AML-193 (cell line): Measurements from ENCODE around the gene SMPDL3A.

Source experiments
- DNase-seq, 2 experiments: peaks; one replicate each; lab custom pipeline; 2025; lab: John Stamatoyannopoulos, UW

Gene SMPDL3A

DNA sequence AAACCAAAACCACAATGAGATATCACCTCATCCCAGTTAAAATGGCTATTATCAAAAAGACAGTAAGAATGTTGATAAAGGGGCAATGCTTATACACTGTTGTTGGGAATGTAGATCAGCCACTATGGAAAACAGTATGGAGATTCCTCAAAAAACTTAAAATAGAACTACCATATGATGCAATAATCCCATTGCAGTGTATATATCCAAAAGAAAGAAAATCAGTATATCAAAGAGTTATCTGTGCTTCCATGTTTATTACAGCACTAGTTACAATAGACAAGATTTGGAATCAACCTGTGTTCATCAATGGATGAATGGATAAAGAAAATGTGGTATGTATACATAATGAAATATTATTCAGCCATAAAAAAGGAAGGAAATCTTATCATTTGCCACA is 13.1 kb upstream of the SMPDL3A start:
- no peak for DNase-seq

DNA sequence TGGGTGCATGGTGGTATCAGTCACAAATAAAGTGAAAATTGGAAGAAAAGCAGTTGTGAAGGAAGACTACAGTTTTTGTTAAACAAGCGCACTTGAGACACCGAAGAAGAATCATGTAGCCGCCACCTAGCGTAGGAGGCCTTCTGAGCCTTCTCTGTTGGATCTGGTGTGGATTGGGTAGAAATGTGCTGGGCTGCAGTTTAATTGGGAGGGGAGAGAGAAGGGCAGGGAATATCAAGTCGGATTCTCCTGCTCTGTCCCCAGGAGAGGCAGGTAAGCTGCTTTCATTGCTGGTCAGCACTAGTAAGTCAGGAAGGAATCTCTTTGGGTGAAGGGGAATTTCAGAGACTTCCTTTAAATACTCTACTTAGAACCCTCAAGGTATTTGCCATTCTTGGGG is 10.8 kb upstream of the SMPDL3A start:
- DNase-seq = no peak

DNA sequence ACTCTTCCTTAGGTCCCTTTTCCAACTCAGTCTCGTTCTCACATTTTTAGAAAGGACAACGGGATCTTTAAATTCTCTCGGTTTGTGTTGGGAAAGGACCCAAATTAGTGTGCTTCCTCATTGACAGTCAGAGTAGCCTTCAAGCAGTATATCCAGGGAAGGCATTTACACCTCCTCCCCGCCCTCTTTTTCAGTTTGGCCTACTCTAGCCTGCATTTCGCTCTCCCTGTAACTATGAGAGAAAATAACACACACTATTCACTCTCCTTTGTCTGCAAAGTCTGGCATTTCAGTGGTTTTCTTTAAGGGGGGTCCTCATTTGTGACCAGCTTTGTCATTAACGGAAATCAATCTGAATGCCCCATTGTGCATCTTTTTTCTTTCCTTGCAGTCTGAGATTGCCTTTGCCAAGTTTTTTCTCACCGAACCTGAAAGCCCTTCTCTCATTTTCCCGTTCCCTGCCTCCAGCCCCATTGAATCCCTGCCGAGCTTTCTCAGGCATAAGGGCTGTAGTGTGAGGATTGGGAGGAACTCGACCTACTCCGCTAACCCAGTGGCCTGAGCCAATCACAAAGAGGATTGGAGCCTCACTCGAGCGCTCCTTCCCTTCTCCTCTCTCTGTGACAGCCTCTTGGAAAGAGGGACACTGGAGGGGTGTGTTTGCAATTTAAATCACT is 9.9 kb upstream of the SMPDL3A start:
- no peak for DNase-seq

DNA sequence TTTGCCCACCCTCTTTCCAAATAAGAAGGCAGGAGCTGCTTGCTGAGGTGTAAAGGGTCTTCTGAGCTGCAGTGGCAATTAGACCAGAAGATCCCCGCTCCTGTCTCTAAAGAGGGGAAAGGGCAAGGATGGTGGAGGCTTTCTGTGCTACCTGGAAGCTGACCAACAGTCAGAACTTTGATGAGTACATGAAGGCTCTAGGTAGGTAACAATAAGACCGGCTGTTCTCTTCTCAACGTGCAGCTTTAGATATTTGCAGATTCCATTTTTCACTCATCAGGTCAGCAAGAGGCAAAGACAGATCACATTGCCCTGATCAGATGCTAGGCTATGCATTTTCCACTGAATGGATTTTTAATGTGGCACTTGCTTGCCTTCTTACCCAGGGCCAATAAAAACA is 9.4 kb upstream of the SMPDL3A start, which contains the start of gene FABP7:
TSS of gene FABP7 (plus strand) at position 50 of the 400 bp plus-strand sequence. CDS start at position 129, 79 bp downstream.
- no peak for DNase-seq

DNA sequence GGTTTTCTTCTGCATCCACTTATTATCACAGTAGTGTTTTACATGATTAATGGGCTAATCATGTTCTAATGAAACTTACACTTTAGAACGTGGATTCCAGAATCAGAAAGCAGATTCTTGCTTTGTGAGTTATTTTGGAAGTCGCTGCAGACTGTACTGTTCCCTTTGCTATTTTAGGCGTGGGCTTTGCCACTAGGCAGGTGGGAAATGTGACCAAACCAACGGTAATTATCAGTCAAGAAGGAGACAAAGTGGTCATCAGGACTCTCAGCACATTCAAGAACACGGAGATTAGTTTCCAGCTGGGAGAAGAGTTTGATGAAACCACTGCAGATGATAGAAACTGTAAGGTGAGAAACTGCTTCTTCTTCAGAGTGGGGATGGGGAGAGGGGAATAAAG is 8.9 kb upstream of the SMPDL3A start:
- DNase-seq = no peak

DNA sequence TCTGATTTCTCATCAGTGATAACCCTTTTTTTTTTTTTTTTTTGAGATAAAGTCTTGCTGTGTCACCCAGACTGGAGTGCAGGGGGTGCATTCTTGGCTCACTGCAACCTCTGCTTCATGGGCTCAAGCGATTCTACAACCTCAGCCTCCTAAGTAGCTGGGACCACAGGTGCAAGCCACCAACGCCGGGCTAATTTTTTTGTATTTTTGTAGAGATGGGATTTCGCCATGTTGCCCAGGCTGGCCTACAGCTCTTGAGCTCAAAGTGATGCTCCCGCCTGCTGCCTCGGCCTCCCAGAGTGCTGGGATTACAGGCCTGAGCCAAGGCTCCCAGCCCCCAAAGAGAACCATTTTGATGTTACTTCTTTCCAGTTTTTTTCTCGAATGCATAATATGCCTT is 7.3 kb upstream of the SMPDL3A start:
- DNase-seq = no peak

DNA sequence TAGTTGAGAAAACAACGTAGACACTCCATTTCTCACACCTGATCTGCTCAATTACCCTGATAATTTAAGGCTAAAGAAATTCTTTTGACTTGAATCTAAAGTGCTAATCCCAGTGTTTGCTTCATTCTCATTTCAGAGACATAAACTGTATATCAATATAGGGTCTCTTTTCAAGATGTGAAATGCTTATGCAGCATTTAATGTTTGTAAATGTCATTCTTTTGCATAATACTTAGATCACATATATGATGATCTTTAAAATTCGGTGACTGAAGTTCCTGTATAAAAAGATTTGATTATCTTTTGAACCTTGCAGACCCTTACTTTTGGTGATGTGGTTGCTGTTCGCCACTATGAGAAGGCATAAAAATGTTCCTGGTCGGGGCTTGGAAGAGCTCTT is 5.7 kb upstream of the SMPDL3A start:
- no peak for DNase-seq

DNA sequence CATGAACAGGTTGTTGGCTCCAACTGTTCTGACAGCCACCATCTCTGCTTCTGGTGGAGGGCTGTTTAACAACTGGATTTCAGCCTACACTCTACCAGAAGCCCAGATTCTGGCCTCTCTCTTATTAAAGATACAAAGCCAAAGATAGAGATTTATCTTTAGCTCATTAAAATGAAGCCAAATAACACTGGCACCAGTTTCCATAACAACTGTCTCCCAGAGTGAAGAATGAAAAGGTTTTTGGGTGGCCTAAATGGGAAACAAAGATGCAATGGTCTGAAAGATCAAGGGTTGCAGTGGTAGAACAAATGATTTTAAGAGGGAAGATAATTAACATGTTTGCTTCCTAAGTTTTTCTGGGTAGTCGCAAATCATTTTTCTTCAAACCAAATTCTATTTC is 3.2 kb upstream of the SMPDL3A start:
- DNase-seq = no peak

DNA sequence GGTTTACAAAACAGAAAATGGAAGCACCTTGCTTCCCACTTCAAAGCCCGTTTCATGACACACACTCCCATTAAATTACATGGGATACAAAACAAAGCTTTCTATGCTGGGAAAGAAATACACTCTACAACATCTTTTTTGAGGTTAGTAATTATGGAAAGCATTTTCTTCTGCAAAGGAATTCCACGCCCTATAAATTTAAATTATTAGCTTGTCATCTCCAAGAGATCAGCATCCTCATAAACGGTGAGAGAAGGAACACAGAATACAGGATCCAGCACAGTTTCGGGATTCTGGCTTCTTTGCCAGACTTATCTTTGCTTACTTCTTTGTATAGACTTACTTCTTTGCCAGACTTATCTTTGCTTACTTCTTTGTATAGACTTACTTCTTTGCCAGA is 1.3 kb upstream of the SMPDL3A start:
- no peak for DNase-seq

DNA sequence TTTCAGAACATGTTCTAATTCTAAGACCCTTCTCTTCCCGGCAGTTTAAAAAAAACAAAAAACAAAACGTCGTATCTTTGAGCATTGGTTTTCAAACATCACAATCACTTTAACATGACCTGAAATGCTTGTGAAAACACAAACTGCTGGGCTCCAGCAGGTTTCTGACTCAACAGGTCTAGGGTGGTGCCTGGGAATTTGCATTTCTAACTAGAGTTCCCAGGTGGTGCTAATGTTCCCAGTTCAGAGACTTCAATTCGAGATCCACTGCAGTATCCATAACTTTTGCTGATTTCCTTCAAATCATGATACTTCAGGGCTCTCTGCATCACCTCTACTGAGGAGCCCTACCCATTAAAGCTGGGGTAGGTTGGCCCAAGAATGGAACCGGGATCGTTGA is 850 bp upstream of the SMPDL3A start:
- DNase-seq = no peak

DNA sequence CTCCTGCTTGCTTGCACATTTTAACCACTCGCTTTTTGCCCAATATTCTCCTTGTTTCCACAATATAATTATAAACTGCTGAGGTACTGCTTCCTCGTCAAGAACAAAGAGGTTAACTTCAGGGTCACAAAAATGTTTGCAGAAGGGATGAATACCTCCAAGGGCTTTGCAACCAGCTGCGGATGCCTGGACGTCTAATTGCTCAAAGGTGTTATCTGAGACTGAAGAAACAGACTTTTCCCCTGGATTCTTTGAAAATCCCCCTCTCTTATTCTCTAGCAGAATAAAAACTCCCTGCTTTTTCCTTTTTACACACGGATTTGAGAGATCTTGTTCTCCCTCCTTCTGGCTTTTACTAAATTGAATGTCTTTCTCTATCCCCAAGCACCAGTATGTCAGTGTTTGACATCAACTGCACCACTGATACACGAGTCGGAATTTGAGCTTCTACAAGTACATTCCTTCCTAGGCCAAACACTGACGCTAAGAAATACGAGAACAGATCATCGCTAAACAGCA is 336 bp upstream of the SMPDL3A start:
- no peak for DNase-seq

DNA sequence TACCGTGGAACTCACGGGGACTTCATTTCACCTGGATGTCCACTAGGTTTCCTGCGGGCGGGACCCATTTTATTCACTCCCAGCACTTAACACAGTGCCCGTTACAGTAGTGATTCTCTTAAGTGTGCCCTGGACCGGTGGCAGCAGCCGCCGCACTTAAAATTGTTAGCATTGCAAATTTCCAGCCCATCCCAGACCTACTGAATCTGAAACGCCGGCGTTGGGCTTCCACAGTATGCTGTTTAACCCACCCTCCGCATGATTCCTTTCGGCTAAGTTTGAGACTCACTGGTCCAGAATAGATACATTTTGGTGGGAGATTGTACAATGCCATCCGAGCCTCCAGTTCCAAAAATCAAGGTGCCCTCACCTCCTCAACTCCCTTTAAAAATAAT is 967 bp downstream of the SMPDL3A start:
- no peak for DNase-seq

DNA sequence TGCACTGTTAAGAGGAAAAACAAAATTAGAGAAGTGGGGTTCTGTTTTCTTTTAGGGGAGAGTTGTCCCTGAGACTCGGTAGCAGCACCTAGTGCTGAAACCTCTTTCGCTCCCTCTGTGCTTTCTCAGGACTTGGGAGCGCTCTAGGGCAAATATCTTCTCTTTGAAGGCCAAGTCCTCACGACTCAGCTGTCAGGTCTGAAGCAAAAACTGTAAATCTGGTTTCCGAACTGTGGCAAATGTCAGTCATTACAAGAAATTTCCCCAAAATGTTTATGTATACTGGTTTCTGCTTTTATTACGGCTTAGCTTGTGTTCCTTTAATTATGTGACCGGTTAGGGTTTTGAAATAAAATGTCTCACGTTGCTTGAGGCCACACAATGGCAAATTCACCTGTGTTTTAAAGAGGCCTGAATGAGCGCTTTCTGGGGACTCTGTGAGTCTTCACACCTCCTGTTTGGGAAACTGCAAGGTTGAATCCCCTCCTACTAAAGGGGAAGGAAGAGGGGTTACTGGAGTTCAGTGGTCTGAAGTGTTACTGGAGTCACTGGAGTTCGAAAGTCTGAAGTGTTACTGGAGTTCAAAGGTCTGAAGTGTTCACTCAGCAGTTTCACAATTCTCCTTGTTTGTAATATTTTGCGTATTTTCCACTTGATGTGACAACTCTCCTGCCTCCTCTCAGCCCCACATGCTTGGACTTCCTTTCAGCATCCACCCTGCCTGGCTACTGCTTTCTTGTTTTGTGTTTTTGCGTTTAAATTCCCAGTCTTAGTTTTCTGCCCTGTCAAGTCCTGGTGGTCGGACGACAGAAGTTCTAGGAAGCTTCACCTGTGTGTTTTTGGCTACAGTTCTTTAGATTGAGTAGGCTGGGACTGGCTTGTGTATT is 1.6 kb downstream of the SMPDL3A start:
- no peak for DNase-seq

DNA sequence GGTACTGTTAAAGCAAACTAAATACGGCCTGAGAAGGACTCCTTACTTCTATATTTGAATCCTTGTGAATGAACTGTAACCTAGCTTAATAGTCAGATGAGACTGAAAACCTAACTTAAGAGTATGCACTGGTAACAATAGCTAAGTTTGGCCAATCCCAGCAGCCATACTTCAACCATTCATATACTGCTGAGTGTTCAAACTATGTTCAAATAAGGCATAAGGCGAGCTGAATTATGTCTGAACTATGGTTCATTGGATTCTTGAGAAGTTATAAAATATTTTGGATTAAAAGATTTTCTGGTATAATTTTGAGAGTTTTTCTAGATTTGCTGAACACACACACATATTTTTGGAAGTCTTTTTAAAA is 2.2 kb downstream of the SMPDL3A start:
- no peak for DNase-seq

DNA sequence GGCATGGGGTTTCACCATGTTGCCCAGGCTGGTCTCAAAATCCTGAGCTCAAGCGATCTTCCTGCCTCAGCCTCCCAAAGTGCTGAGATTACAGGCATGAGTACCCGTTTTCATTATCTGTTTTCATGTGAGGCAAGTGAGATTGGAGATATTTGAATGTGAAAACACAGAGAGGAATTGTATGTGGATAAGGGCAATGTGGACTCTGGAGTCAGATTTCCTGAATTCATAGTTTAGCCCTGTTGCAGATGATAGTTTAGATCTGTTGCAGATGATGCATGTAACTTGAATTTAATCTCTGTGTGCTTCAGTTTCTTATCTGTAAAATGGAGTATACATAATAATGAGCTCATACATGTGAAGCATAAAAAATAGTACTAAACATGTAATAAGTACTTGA is 3.7 kb downstream of the SMPDL3A start:
- DNase-seq = no peak

DNA sequence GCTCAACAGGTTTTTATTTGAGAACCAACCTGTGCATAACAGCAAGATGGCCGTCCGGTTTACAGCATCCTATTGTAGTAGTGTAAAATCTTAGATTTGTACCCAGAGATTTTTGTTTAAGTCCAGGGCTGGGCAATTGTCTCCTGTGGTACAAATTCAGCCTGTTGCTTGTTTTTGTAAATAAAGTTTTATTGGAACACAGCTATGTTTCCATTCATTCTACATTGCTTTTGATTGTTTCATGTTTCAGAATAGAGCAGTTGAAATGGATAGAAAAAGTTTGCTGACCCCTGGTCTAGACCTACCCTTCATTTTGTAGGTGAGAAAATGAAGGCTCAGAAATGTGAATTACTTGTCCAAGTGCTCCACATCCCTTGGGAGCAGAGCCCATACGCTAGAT is 8.5 kb downstream of the SMPDL3A start:
- no peak for DNase-seq

DNA sequence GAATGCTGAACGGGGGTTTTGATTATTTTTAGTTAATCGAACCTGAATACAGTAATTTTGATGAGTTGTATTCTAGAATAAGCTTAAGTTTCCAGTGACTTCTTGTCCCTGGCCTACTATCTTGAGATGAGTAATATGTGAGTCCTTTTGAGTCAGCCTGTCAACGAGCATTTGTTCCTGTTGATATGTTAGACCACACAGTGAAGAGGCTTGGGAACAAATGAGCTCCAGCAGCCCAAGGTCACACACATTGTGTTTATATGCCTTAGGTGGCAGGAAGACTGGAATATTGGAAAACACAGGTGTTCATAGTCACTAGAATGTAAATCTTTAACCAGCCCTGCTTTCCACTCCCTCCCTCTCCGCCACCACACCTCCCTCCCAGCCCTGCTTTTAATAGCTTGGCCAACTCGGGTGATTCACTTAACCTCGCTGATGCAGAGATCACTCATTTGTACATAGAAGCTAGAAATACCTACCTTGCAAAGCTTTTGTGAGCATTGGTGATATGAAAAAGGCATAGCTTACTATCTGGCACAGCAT is 9.1 kb downstream of the SMPDL3A start:
- DNase-seq = no peak

DNA sequence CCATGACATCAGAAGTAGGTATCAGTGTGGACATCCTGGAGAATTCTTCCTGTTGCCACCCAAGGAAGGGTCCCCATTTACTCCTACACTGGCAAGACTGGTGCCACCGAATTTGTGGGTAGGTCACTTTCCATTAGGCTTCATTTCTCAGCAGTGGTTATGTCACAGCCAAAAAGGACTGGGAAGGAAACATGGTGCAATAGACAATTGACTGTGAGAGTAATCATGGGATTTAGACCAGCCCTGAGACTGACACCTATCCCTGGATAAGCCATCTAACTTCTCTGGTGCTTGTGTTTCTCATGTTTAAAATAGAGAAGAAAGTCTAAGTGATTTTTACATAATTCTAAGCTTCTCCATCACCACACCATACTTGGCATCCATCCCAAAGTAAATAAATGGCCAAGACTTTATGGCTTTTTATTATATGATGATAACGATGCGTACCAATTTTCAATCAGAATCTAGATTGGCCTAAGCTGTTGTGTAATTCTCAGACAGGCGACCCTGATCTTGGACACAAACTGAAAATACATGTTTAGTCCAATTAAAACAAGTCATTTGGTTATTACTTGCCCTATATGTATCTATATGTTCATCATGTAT is 10.2 kb downstream of the SMPDL3A start:
- no peak for DNase-seq

DNA sequence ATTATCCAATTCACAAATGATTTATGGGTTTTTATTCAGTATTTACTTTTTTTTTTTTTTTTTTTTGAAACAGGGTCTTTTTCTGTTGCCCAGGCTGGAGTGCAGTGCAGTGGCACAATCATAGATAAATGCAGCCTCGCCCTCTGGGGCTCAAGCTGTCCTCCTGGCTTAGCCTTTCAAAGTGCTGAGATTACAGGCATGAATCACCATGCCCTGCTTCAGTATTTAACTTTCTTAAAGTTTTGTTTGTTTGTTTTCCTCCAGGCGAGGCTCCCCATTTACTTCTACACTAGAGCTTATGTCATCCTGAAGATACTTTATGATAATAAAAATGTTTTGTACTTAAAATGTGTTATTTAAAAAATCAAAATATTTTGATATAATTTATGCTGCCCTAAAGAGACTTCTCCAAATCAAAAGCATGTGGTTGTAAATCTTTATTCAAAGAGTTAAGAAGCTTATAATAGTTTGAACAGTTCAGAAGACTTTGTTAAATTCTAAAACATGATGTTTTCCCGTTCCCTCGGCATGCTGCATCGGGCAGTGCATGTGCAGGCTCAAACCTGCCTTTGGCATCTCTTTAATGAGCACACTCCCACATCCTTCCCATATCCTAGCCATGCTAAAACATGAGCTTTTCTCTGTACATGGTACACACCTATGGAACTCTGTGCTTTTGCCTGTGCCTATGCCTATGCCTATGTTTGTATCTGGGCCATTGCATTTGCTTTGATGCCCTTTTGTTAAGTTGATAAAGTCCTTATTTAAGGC is 11.0 kb downstream of the SMPDL3A start:
- DNase-seq = no peak

DNA sequence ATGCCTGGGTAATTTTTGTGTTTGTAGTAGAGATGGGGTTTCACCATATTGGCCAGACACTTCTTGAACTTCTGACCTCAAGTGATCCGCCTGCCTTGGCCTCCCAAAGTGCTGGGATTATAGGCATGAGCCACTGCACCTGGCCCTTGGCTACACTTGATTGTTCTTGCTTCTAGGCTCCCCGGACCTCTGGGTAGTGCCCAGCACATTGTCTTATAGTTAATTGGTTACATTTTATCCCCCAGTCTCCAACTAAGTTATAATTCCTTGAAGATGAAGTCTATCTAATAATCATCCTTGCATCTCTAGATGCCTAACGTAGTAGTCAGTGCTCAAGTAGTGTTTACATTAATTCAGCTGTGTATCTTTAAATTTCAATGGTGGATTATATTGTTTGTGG is 11.8 kb downstream of the SMPDL3A start:
- DNase-seq = no peak

DNA sequence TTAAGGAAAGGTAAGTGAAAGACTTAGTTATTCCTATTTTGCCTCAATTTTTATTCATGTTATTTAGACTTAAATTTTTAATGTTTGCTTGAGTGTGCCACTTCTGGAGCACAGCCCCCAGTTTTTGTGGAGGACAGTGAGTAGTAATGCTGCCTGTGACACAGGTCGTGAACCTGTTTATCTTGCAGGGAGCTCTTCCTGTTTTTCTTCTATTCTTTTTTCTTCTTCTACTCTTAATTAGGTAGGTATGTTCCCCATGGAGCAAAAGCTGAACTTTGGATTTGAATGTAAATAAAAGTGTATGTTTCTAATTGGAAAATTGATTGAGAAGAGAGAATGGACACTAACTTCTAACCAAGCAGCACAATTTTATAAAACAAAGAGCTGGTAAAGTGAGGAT is 12.3 kb downstream of the SMPDL3A start:
- DNase-seq = no peak

DNA sequence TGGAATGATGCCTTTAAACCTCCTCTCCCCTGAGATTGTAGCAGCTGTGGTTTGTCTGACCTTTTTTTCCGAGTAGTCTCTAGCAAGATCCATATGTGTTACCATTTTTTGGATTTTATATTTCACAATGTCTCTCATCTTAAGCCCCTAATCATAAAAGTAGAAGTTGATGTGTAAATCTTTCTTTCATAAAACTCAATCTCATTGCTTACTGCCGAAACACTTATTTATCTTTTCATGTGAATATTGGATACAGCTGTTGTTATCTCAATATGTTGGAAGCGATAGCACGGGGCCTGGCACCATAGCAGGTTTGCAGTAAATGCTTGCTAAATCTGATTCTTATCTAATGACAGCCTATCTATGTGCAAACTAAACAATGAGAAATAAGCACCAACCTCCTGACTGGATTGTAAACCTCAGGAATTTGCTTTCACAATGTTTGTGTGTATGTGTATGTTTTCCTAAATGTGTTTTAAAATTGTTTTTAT is 14.2 kb downstream of the SMPDL3A start:
- DNase-seq = no peak
